HL-60 (cell line): ENCODE results near the gene NFIB.

Source experiments
- CTCF ChIP-seq: IDR thresholded peaks from one replicate; pipeline ENCODE4 v1.5.1; 2011; ENCODE audit warnings: low read length, control low read depth, inconsistent platforms; ENCODE audit not compliant: insufficient read depth
- POLR2AphosphoS5 ChIP-seq: IDR thresholded peaks from 2 replicates; pipeline ENCODE4 v1.6.1; 2012; ENCODE audit warnings: low read depth
- REST ChIP-seq: IDR thresholded peaks from 2 replicates; pipeline ENCODE4 v1.6.1; 2012; ENCODE audit warnings: low read depth; ENCODE audit not compliant: insufficient replicate concordance
- SPI1 ChIP-seq: IDR thresholded peaks from 2 replicates; pipeline ENCODE4 v1.6.1; 2012; ENCODE audit warnings: low read depth, mild to moderate bottlenecking, borderline replicate concordance

- no peak for TF ChIP-seq CTCF
- no peak for TF ChIP-seq REST
- TF ChIP-seq POLR2AphosphoS5 = no peak
- TF ChIP-seq SPI1 = no peak
Measured at GRCh38 chr9:14342736-14343135, 28.8 kb upstream of the NFIB start.
